ENCODE data around the gene UBQLN3.

The UBQLN3 gene

DNA sequence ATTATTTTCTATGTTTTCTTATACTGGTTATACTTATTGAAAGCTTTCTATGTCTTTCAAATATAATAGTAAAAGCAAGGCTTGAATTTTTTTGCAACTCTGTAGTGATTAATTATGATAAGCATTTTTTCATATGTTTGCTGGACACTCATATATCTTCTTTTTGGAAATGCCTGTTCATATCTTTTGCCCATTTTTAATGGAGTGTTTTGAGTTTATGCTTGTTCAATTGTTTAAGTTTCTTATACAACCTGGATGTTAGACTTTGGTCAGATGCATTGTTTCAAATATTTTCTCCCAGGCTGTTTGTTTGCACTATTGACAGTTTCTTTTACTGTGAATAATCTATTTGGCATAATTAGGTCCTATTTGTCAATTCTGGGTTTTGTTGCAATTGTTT lies 26.7 kb upstream of the UBQLN3 start:
- no peak for TF ChIP-seq NFIC (IDR thresholded peaks at IDR 0.05)
- no peak for TF ChIP-seq TAF1 (IDR thresholded peaks at IDR 0.05; ENCODE audit: low read depth)
- TF ChIP-seq, protein P1, sequence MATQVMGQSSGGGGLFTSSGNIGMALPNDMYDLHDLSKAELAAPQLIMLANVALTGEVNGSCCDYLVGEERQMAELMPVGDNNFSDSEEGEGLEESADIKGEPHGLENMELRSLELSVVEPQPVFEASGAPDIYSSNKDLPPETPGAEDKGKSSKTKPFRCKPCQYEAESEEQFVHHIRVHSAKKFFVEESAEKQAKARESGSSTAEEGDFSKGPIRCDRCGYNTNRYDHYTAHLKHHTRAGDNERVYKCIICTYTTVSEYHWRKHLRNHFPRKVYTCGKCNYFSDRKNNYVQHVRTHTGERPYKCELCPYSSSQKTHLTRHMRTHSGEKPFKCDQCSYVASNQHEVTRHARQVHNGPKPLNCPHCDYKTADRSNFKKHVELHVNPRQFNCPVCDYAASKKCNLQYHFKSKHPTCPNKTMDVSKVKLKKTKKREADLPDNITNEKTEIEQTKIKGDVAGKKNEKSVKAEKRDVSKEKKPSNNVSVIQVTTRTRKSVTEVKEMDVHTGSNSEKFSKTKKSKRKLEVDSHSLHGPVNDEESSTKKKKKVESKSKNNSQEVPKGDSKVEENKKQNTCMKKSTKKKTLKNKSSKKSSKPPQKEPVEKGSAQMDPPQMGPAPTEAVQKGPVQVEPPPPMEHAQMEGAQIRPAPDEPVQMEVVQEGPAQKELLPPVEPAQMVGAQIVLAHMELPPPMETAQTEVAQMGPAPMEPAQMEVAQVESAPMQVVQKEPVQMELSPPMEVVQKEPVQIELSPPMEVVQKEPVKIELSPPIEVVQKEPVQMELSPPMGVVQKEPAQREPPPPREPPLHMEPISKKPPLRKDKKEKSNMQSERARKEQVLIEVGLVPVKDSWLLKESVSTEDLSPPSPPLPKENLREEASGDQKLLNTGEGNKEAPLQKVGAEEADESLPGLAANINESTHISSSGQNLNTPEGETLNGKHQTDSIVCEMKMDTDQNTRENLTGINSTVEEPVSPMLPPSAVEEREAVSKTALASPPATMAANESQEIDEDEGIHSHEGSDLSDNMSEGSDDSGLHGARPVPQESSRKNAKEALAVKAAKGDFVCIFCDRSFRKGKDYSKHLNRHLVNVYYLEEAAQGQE (IDR thresholded peaks at IDR 0.05; ENCODE audit: low read depth) = no peak
- no peak for TF ChIP-seq YY1 (IDR thresholded peaks at IDR 0.05; ENCODE audit: low read depth)
- no peak for TF ChIP-seq CEBPB (IDR thresholded peaks at IDR 0.05)
- no peak for TF ChIP-seq EP300 (IDR thresholded peaks at IDR 0.05; ENCODE audit: borderline replicate concordance)
- no peak for TF ChIP-seq TEAD4 (IDR thresholded peaks at IDR 0.05)
- no peak for TF ChIP-seq ZBTB7A (IDR thresholded peaks at IDR 0.05; ENCODE audit: low read depth)
- no peak for TF ChIP-seq FOXM1 (IDR thresholded peaks at IDR 0.05; ENCODE audit: borderline replicate concordance, low read depth)
- TF ChIP-seq, protein P2, sequence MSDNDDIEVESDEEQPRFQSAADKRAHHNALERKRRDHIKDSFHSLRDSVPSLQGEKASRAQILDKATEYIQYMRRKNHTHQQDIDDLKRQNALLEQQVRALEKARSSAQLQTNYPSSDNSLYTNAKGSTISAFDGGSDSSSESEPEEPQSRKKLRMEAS (IDR thresholded peaks at IDR 0.05) = no peak
- TF ChIP-seq, protein P3, sequence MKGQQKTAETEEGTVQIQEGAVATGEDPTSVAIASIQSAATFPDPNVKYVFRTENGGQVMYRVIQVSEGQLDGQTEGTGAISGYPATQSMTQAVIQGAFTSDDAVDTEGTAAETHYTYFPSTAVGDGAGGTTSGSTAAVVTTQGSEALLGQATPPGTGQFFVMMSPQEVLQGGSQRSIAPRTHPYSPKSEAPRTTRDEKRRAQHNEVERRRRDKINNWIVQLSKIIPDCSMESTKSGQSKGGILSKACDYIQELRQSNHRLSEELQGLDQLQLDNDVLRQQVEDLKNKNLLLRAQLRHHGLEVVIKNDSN (IDR thresholded peaks at IDR 0.05) = no peak

DNA sequence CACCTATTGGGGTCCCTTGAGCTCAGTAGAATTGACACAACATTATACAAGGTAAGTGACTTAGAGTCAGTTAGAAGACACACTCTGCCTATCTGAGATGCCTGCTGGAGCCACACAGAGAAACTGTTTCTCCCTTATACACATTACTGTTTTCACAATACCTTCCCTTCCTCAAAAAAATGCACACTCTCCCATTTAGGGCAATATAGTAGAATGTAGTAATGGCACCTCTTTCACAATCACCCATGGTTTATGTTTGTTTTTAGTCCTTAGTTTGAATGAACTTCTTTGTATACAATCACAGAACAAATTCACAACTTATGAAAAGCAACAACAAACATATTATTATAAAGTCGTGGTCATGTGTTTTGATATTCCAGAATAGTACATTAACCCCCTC lies 24.3 kb upstream of the UBQLN3 start:
- no peak for TF ChIP-seq FOXM1 (IDR thresholded peaks at IDR 0.05; ENCODE audit: borderline replicate concordance, low read depth)
- TF ChIP-seq, protein P1 (IDR thresholded peaks at IDR 0.05; ENCODE audit: low read depth) = no peak
- TF ChIP-seq RAD21 (IDR thresholded peaks at IDR 0.05; ENCODE audit: low read depth) = no peak
- TF ChIP-seq TCF12 (IDR thresholded peaks at IDR 0.05; ENCODE audit: low read depth) = no peak
- TF ChIP-seq, protein P2 (IDR thresholded peaks at IDR 0.05) = no peak
- no peak for TF ChIP-seq EP300 (IDR thresholded peaks at IDR 0.05; ENCODE audit: borderline replicate concordance)
- no peak for TF ChIP-seq NFIC (IDR thresholded peaks at IDR 0.05)
- no peak for TF ChIP-seq YY1 (IDR thresholded peaks at IDR 0.05; ENCODE audit: low read depth)
- no peak for TF ChIP-seq EGR1 (IDR thresholded peaks at IDR 0.05)
- no peak for TF ChIP-seq ZBTB7A (IDR thresholded peaks at IDR 0.05; ENCODE audit: low read depth)
- TF ChIP-seq CEBPB (IDR thresholded peaks at IDR 0.05) = no peak
- TF ChIP-seq TEAD4 (IDR thresholded peaks at IDR 0.05) = no peak
- TF ChIP-seq TAF1 (IDR thresholded peaks at IDR 0.05; ENCODE audit: low read depth) = no peak
- TF ChIP-seq, protein P3 (IDR thresholded peaks at IDR 0.05) = no peak
- no peak for TF ChIP-seq CREB1 (IDR thresholded peaks at IDR 0.05; ENCODE audit: low read depth)

DNA sequence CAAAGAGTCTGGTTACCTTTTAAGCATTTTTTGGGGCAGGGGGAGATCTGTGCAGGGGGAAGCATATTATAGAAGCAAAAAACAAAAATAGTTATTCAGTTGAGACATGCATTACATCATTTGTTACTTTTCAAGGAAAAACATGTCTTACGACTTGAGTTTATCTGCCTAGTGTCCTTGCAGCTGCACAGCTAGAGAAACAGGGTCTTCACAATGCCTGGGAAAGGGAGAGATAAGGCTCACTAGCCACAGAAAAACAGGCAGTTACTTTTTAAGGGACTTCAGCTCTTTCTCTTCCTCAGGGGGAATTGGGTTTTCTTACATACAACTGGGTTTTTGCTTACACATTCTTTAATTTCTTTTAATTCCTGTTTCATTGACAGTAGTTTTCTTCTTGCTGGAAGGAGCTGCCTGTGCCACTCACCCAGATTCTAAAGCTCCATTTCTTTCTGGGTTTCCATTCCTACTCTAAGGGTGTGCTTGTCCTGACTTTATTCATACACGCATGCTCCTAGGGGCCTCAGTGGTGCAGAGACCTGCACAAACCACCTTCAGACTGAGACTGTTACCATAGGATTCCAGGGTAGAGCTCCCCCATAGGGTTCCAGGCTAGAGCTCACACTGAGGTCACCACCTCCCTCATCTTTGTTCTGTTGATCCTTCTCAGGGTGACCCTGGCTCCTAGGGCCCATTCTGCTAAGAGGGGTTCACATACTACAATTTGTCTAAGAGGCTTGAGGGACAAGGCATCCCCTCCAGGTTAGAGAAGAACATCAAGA lies 21.5 kb upstream of the UBQLN3 start:
- TF ChIP-seq NFIC (IDR thresholded peaks at IDR 0.05) = no peak
- no peak for TF ChIP-seq EP300 (IDR thresholded peaks at IDR 0.05; ENCODE audit: borderline replicate concordance)
- TF ChIP-seq TAF1 (IDR thresholded peaks at IDR 0.05; ENCODE audit: low read depth) = no peak
- TF ChIP-seq ZBTB7A (IDR thresholded peaks at IDR 0.05; ENCODE audit: low read depth) = no peak
- TF ChIP-seq RAD21 (IDR thresholded peaks at IDR 0.05; ENCODE audit: low read depth) = no peak
- TF ChIP-seq CEBPB (IDR thresholded peaks at IDR 0.05) = no peak
- no peak for TF ChIP-seq YY1 (IDR thresholded peaks at IDR 0.05; ENCODE audit: low read depth)
- TF ChIP-seq TCF12 (IDR thresholded peaks at IDR 0.05; ENCODE audit: low read depth) = no peak

DNA sequence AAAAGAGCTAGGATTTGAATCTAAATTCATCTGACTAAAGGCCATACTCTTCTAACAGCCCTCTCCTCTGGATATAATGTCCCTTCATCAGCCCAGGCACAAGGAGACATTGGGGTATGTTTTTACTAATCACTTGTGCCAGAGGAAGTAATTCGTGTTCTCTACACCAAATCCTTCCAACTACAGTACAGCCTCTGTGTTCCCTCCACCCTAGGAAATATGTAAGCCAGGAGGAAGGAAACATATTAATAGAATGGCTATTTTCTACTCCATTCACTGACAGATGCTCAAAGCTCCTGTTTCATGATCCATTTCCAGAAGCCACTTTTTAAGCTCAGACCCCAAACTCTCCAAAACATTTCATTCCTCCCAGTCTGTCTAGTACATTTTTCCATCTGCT lies 18.7 kb upstream of the UBQLN3 start:
- TF ChIP-seq, protein P1 (IDR thresholded peaks at IDR 0.05; ENCODE audit: low read depth) = no peak
- TF ChIP-seq, protein P2 (IDR thresholded peaks at IDR 0.05) = no peak
- no peak for TF ChIP-seq FOXM1 (IDR thresholded peaks at IDR 0.05; ENCODE audit: borderline replicate concordance, low read depth)
- no peak for TF ChIP-seq TCF12 (IDR thresholded peaks at IDR 0.05; ENCODE audit: low read depth)
- TF ChIP-seq, protein P3 (IDR thresholded peaks at IDR 0.05) = no peak
- no peak for TF ChIP-seq NFIC (IDR thresholded peaks at IDR 0.05)
- TF ChIP-seq EGR1 (IDR thresholded peaks at IDR 0.05) = no peak
- TF ChIP-seq EP300 (IDR thresholded peaks at IDR 0.05; ENCODE audit: borderline replicate concordance) = no peak
- TF ChIP-seq CREB1 (IDR thresholded peaks at IDR 0.05; ENCODE audit: low read depth) = no peak
- no peak for TF ChIP-seq CEBPB (IDR thresholded peaks at IDR 0.05)

All from Ishikawa (cell line).